Thyroid gland (tissue), 4 donors: Measurements from ENCODE around the gene ACOT2. TPM values are rescaled to one million over a fixed set of nuclear protein-coding genes. Genes with fewer than 3 reads are reported as not detected.
A peak's percentile ranks its signal among the peaks of the same experiment; 100 is the strongest.
"Not testable (repeated sequence)": the region's sequence is repeated elsewhere in the genome, so short reads cannot be mapped to it uniquely, and the experiment has no call there.

ENCODE experiments used
- DNase-seq, 2 donors: peaks; one replicate each; pipeline ENCODE4 v3.0.0-alpha.2; 2019
- H3K27ac ChIP-seq, 3 donors: fragments of 200-600 bp; sonication (generic); 1 replicate in 2 of 3; 2 replicates in 1 of 3; pipeline ENCODE4 v1.5.1; 2016 to 2019; ENCODE audit warnings: mild to moderate bottlenecking in 1 of 3, moderate library complexity in 1 of 3
- H3K27me3 ChIP-seq: fragments of 200-600 bp; sonication (generic); one replicate; pipeline ENCODE4 v1.5.1; 2019
- H3K36me3 ChIP-seq, 2 donors: fragments of 200-600 bp; sonication (generic); one replicate each; pipeline ENCODE4 v1.5.1; 2016 to 2019
- H3K4me1 ChIP-seq, 2 donors: fragments of 200-600 bp; sonication (generic); one replicate each; pipeline ENCODE4 v1.5.1; 2017 to 2019
- H3K4me3 ChIP-seq, 3 donors: fragments of 200-600 bp; sonication (generic); replicated peaks in 1 of 3; 1 replicate in 2 of 3; 2 replicates in 1 of 3; pipeline ENCODE4 v1.5.1; 2016; ENCODE audit warnings: mild to moderate bottlenecking in 1 of 3
- H3K9me3 ChIP-seq: fragments of 200-600 bp; sonication (generic); one replicate; pipeline ENCODE4 v1.5.1; 2017
- CTCF ChIP-seq, 6 experiments: fragments of 200-600 bp in 3 of 6; fragments of 450-650 bp in 3 of 6; sonication (generic) in 3 of 6; IDR thresholded peaks; one replicate each; pipeline ENCODE4 v1.5.1; 2016 to 2019; ENCODE audit warnings: antibody characterized with exemption in 6 of 6, mild to moderate bottlenecking in 2 of 6, inconsistent platforms in 1 of 6, moderate library complexity in 1 of 6
- POLR2A ChIP-seq, 2 donors: fragments of 450-650 bp; IDR thresholded peaks; one replicate each; pipeline ENCODE4 v1.6.1; 2017; ENCODE audit warnings: antibody characterized with exemption in 2 of 2, mild to moderate bottlenecking in 2 of 2, moderate library complexity in 1 of 2
- WGBS, 2 donors: methylation state at CpG; one replicate each; pipeline ENCODE4 v1.1.5; 2017; 5-methylcytosine and 5-hydroxymethylcytosine counted together
- intact Hi-C: fragments of 100-400 bp; cut with DNase I; formaldehyde crosslinking; loops from one replicate; pipeline ENCODE4 v1.15.1; 2023
- total RNA-seq, 4 donors: library from RNA; depleted of rRNA; stranded (reverse); fragments of >200 nt; gene quantifications; one replicate each; pipeline ENCODE4 v1.2.3, GENCODE V29; 2016

The ACOT2 gene
- total RNA-seq, 4 donors from 2014 or later: 8.0 to 69.3 (median 47.4) TPM

- H3K4me3 ChIP-seq, H3K4me1 ChIP-seq, H3K27me3 ChIP-seq, H3K9me3 ChIP-seq, H3K27ac ChIP-seq, intact Hi-C loops, H3K36me3 ChIP-seq: not testable (repeated sequence)
- peak; percentile 22 to 23 for DNase-seq
- 41% methylated on average over 4 of the region's 5 CpGs; no CpG with 5 or more reads in 1 of the 2 donors for WGBS, 2 donors
- TF ChIP-seq CTCF (IDR thresholded peaks at IDR 0.05): peak in 2 of 6 experiments; percentile 38 to 41
Observed at GRCh38 chr14:73539017-73539416, 30.0 kb upstream of the ACOT2 start.

- 60% methylated on average over 2 of the region's 7 CpGs; no CpG with 5 or more reads in 1 of the 2 donors for WGBS, 2 donors
- H3K27me3 ChIP-seq, H3K27ac ChIP-seq, intact Hi-C loops, DNase-seq, H3K36me3 ChIP-seq, H3K4me1 ChIP-seq, H3K9me3 ChIP-seq, H3K4me3 ChIP-seq: not testable (repeated sequence)
Observed at GRCh38 chr14:73542961-73543360, 26.1 kb upstream of the ACOT2 start.

GRCh38 chr14:73545353-73545752, 23.7 kb upstream of the ACOT2 start:
- intact Hi-C loops, H3K4me1 ChIP-seq, H3K27me3 ChIP-seq, H3K9me3 ChIP-seq, H3K36me3 ChIP-seq, H3K4me3 ChIP-seq, DNase-seq, H3K27ac ChIP-seq: not testable (repeated sequence)
- WGBS, 2 donors: no CpG with 5 or more reads among the region's 1 CpG

- DNase-seq, H3K9me3 ChIP-seq, H3K4me3 ChIP-seq, H3K27me3 ChIP-seq, H3K27ac ChIP-seq, intact Hi-C loops, H3K36me3 ChIP-seq, H3K4me1 ChIP-seq: not testable (repeated sequence)
- 85 to 93% methylated on average over 3 of the region's 3 CpGs for WGBS, 2 donors
Observed at GRCh38 chr14:73549097-73549496, 19.9 kb upstream of the ACOT2 start.

- H3K36me3 ChIP-seq, H3K27me3 ChIP-seq, H3K9me3 ChIP-seq, DNase-seq, H3K4me1 ChIP-seq, H3K4me3 ChIP-seq, intact Hi-C loops, H3K27ac ChIP-seq: not testable (repeated sequence)
- 100% methylated on average over 3 of the region's 6 CpGs; no CpG with 5 or more reads in 1 of the 2 donors for WGBS, 2 donors
Observed at GRCh38 chr14:73549889-73550524, 19.0 kb upstream of the ACOT2 start.

- no peak overlapping the region for H3K4me3 ChIP-seq
- 92% methylated on average over 4 of the region's 4 CpGs; no CpG with 5 or more reads in 1 of the 2 donors for WGBS, 2 donors
- no peaks in the 10 kb centered on the region for H3K36me3 ChIP-seq
- H3K27ac ChIP-seq: no peak overlapping the region
- H3K27me3 ChIP-seq: no peaks in the 10 kb centered on the region
- H3K9me3 ChIP-seq: no peaks in the 10 kb centered on the region
- no peak for TF ChIP-seq POLR2A (IDR thresholded peaks at IDR 0.05)
- no peaks in the 10 kb centered on the region for H3K4me1 ChIP-seq
- DNase-seq: no peak
- intact Hi-C loops: no loop called here
Observed at GRCh38 chr14:73553845-73554244, 15.2 kb upstream of the ACOT2 start.

GRCh38 chr14:73557201-73557600, 11.8 kb upstream of the ACOT2 start:
- H3K4me3 ChIP-seq, H3K4me1 ChIP-seq, H3K27ac ChIP-seq, H3K9me3 ChIP-seq, H3K36me3 ChIP-seq, DNase-seq, intact Hi-C loops, H3K27me3 ChIP-seq: not testable (repeated sequence)
- 85% methylated on average over 2 of the region's 2 CpGs; no CpG with 5 or more reads in 1 of the 2 donors for WGBS, 2 donors

- H3K9me3 ChIP-seq, H3K4me3 ChIP-seq, H3K27me3 ChIP-seq, intact Hi-C loops, H3K36me3 ChIP-seq, DNase-seq, H3K4me1 ChIP-seq, H3K27ac ChIP-seq: not testable (repeated sequence)
- WGBS, 2 donors: 100% methylated on average over 1 of the region's 2 CpGs; no CpG with 5 or more reads in 1 of the 2 donors
Observed at GRCh38 chr14:73558238-73558637, 10.8 kb upstream of the ACOT2 start.

GRCh38 chr14:73562256-73562655, 6.8 kb upstream of the ACOT2 start:
- WGBS, 2 donors: 94 to 98% methylated on average over 7 of the region's 7 CpGs
- H3K4me3 ChIP-seq, H3K27ac ChIP-seq, DNase-seq, H3K4me1 ChIP-seq, H3K9me3 ChIP-seq, H3K27me3 ChIP-seq, H3K36me3 ChIP-seq: not testable (repeated sequence)
- intact Hi-C loops: loop anchor here (10.0 kb wide), 2 partner anchors 47 to 73 kb away; no protein-coding TSS in a partner anchor

GRCh38 chr14:73562696-73563095, 6.3 kb upstream of the ACOT2 start:
- not testable (repeated sequence) for H3K27me3 ChIP-seq, H3K4me3 ChIP-seq, H3K27ac ChIP-seq, H3K36me3 ChIP-seq, H3K9me3 ChIP-seq, DNase-seq, H3K4me1 ChIP-seq
- WGBS, 2 donors: 88 to 89% methylated on average over 6 of the region's 6 CpGs
- intact Hi-C loops: loop anchor here (10.0 kb wide), 2 partner anchors 48 to 72 kb away; no protein-coding TSS in a partner anchor

- not testable (repeated sequence) for H3K36me3 ChIP-seq, H3K27me3 ChIP-seq, H3K27ac ChIP-seq, H3K4me3 ChIP-seq, H3K9me3 ChIP-seq, DNase-seq
- 100% methylated on average over 1 of the region's 18 CpGs; no CpG with 5 or more reads in 1 of the 2 donors for WGBS, 2 donors
- H3K4me1 ChIP-seq: peaks cover 16 to 24% of the 10 kb centered on the region in 2 donors
- intact Hi-C loops: loop anchor here (10.0 kb wide), 2 partner anchors 52 to 68 kb away; no protein-coding TSS in a partner anchor
Observed at GRCh38 chr14:73566431-73566830, 2.6 kb upstream of the ACOT2 start.

GRCh38 chr14:73566935-73567334, 2.1 kb upstream of the ACOT2 start:
- H3K27ac ChIP-seq, DNase-seq, H3K4me3 ChIP-seq, H3K9me3 ChIP-seq, H3K36me3 ChIP-seq, H3K27me3 ChIP-seq: not testable (repeated sequence)
- H3K4me1 ChIP-seq: peaks cover 16 to 24% of the 10 kb centered on the region in 2 donors
- 95 to 99% methylated on average over 4 to 6 of the region's 6 CpGs for WGBS, 2 donors
- intact Hi-C loops: loop anchor here (10.0 kb wide), 2 partner anchors 52 to 68 kb away; no protein-coding TSS in a partner anchor
